OCI-M2 (cell line): ENCODE data around the gene DNAJC16.

Experiments used
- DNase-seq: peaks from one replicate; lab custom pipeline; 2025; ENCODE audit not compliant: unreplicated experiment; lab: John Stamatoyannopoulos, UW

Gene DNAJC16

DNA sequence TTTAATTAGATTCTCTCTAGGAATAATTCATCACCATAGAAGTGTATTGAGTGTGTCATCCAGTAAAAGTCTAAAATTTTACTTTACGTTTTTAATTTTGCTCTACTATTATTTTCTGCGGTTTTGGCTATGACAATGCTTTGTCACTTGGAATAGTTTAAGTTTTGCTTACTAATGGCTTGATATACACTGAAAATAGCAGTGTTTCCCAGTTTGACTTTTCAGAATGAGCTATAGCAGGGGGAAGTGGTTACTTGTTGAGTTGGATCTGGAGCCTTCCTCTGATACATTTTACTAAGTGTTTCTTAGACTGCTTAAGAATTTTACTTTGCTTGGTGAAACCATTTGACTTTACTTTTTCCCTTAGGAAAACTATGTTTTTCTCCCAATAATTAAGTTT is 5.0 kb downstream of the DNAJC16 start:
- DNase-seq, result no peak

DNA sequence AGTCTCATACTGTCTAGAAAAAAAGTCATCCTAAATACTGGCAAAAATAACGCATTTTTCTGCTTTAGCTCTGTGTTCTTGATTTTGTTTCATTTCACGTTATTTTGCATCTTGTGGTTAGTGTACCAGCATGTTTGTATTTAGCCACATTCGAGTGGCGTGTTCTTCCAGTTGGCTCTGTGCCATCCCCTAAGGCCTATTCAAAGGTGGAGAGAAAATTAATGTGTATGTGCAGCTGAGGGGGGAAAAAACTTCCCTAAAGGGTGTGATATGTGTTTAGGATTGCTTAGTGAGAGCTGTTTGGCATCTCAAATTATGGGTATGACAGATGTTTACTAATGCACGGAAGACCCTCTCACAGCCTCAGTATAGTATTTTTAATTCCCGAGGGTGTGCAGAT is 12.1 kb downstream of the DNAJC16 start:
- no peak for DNase-seq

DNA sequence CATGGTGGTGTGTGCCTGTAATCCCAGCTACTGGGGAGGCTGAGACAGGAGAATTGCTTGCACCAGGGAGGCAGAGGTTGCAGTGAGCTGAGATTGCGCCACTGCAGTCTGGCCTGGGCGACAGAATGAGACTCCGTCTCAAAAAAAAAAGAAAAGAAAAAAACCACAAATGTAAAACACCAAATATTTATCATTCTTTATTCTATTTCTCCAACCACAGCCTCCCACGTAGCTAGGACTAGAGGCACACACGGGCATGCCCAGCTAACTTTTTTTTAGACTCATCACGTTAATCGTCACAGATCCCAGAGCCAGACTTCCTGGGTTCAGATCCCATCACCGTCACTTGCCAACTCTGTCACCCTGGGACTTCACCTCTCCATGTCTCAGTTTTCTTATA is 13.5 kb downstream of the DNAJC16 start:
- DNase-seq, result no peak

DNA sequence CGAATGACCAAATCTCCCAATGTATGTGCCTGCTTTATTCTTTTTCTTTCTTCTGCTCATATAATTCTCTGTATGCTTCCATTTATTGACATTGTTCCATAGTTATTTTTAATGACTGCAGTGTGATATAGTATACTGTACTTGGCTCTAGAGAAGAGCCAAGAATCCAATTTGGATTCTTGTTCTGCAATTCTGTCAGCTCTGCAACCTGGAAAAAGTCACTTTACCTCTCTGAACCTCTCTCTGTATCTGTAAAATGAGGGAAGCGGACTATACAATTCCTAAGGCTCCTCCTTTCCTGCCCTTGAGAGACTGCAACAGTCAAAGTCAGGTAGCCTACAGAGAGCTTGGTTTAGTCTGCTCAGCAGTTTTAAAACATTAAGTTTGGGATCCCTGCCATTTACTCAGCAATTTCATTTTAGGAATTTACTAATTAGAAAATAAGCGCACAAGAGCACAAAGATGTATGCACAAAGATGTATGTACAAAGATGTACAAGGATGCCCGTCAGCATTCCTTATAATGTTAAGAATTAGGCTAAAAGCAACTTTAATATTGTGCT is 14.7 kb downstream of the DNAJC16 start:
- no peak for DNase-seq

DNA sequence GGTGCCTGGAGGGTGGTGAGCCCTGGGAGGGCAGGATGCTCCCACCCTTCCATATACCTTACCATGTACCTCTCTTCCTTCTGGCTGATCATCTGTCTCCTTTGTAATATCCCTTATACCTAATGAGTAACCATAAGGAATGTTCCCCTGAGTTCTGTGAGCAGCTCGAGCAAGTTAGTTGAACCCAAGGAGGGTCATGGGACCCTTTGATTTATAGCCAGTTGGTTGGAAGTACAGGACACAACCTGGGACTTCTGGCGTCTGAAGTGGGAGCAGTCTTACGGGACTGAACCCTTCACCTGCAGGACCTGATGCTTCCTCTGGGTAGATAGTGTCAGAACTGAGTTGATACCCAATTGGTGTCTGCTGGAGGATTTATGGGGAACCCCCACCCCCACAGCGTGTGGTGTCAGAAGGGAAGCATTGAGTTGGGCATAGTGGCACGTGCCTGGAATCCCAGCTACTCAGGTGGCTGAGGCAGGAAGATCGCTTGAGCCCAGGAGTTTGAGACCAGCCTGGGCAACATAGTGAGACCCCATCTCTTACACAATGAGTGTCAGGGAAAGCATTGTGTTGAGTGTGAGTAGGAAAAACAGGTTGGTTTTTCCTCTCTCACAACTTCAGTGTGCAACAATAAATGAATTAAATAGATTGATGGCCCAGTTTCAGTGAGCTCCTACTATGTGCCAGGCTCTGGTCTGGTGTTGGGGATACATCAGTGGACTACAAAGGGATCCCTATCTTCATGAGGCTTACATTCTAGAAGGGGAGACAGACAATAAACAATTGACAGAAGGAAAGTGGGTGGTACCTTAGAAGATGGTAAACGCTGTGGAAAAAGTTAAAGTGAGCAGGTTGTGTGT is 16.0 kb downstream of the DNAJC16 start:
- no peak for DNase-seq

DNA sequence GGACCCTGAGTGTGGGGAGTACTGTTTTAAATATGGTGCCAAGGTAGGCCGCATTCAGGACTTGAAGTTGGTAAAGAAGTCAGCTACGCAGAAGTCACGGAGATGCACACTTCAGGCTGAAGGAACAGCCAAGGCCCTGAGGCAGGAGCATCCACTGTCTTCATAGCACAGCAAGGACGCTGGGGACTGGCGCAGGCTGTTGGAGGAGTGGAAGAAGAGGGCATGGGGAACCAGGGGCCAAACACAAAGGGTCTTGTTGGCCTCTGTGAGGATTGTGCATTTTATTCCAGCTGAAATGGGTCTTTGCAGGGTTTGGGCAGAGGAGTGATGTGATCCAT is 16.6 kb downstream of the DNAJC16 start:
- DNase-seq, result no peak

DNA sequence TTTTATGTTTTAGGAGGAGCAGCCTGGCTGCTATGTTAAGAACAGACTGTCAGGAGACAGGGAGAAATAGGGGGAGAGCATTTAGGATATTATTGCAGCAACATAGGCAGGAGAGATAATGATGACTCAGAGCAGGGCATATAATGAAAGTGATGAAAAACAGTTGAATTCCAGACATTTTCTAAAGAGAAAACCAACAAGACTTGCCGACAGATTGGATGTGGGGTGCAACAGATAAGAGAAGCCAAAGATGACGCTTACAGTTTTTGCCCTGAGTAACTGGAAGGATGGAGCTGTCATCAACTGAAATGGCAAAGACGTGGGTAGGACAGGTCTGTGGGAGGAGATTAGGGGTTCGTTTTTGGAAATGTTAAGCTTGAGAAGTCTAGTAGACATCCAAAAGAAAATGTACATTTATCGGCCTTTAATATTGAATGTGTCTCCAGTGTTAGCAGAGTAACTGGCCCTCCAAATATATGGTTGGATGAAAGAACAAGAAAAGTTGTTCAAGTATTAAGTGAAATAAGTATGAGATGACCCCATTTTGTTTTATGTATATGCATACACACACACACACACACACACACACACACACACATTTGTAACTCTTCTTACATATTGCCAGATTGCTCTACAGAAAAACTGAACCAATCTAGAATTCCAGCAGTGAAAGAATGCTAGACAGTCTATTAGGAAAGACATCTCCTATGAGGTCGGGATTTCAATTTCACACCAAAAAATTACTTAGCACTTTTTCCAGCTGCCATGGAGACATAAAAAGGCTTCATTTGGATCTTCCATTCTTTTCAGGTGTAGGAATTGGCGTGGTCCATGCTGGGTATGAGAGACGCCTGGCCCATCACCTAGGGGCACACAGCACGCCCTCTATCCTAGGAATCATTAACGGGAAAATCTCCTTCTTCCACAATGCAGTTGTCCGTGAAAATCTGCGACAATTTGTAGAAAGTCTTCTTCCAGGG is 17.2 kb downstream of the DNAJC16 start:
- peak; percentile 49 for DNase-seq

DNA sequence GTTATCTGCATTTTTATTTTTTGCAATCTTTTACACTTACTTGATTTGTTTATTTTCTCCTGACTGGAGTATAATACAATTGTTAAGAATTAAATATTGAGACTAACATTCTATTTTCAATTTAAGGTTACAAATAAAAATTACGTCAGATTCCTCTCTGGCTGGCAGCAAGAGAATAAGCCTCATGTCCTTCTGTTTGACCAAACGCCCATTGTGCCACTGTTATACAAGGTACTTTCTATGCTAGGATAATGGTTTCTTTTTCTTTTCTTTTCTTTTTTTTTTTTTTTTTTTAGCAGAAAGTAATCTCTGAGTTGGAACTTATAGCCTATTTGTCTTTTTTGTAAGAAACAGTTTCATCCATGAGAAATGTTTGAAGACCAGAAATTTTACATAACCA is 20.0 kb downstream of the DNAJC16 start:
- no peak for DNase-seq

DNA sequence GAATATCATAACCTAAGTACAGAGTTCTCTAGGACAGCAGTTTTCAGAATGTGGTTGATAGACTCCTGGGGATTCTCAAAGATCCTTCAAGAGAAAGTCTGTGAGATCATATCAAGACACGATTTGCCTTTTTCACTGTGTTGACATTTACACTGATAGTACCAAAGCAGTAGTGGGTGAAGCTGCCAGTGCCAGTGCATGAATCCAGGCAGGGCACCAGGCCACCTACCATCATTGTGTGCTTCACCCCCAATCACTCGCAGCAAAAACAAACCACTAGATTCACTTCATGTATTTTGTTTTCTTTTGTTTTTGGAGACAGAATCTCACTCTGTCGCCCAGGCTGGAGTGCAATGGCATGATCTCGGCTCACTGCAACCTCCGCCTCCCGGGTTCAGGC is 23.9 kb downstream of the DNAJC16 start:
- DNase-seq, result no peak

DNA sequence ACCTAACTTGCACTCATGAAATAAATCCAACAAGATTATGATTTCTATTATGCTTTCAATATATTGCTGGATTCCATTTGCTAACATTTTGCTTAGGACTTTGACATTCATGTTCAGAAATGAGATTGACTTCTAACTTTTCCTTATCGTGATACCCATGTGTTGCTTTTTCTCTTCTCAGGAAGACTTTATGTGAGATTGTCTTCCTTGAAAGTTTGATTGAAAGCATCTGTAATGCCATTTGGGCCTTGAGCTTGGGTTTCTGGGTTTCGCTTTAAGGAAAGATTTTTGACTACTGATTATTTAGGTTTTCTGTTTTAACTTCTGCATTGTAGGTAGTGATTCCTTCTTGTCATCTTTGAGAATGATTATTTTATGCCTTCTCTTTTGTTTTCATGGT is 30.4 kb downstream of the DNAJC16 start:
- no peak for DNase-seq

DNA sequence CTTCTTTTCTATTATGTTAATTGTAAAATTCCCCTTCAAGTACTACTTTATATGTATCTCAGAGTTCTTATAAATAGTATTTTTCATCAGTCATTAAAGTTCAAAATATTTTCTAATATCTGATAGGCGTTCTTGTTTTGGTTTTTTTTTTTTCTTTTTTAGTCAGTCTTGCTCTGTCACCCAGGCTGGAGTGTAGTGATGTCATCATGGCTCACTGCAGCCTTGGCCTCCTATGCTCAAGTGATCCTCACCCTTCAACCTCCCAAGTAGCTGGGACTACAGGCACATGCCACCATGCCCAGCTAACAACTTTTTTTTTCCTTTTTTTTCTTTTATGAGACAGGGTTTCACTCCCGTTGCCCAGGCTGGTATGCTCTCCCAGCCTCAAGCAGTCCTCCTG is 30.9 kb downstream of the DNAJC16 start:
- DNase-seq, result no peak

DNA sequence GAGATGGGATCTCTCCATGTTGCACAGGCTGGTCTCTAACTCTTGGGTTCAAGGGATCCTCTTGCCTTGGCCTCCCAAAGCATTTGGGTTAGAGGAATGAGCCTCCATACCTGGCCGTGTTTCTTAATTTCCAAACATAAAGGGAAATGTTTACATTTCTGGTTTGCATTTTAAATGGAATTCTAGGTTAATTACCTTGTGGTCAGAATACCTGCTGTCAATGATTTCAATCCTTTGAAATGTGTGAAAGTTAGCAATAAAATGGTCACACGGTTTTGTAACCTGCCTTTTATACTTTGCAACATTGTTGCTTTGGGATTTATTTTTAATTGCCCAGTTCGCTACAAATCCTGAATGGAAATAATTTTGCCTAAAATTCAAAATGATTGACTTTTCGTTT is 31.9 kb downstream of the DNAJC16 start:
- DNase-seq, result no peak

DNA sequence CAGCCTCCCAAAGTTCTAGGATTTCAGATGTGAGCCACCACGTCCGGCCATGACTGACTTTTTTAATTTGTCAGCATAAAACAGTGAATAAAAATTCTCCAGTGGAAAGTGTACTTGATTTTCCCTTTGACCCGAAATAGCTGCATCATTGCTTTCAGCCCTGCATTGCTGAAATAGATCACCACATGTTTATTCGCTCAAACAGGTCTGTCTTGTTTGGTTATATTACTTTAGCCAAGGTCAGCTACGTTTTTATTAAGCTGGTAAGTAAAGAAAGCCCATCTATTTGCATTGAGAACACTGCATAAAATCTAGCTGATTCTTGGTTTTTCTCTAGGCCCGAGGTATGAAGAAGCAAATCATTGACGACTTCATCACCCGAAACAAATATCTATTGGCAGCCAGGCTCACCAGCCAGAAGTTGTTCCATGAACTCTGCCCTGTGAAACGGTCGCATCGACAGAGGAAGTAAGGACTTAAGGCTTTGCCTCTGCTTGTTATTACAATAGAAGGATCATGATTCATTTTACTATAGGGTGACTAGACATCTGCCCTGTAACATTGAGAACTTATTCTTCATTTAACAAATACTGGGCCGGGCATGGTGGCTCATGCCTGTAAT is 32.7 kb downstream of the DNAJC16 start:
- DNase-seq, result no peak

DNA sequence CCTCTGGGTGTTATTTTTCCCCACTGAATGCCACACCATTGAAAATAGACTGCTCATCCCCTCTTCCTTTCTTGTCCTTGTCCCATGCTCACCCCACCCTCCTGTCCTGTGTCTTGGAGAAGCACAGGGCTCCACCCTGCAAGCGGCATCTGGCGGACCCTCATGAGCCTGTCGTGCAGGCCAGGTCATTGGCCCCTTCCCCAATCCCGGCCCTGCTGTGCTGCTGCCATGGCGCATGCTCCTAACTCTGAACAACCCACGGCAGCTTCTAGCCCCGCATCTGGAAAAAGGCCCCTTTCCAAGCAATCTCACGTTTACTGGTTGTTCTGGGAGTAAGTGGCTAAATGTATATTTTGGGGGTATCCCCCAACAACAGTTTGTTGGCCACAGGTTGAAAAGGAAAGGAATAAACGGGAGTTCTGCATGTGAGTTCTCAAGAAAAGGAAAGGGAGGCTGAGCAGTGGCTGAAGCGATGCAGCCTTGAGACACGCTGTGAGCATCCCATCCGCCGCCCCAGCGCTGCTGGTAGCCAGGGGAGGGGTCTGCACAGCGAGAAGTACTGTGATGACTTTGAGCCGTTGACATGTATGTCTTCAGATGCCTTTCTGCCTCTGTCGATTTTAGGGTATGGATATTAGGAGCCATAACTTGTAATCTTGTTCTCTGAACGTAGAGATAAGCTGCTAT is 41.9 kb downstream of the DNAJC16 start:
- no peak for DNase-seq

DNA sequence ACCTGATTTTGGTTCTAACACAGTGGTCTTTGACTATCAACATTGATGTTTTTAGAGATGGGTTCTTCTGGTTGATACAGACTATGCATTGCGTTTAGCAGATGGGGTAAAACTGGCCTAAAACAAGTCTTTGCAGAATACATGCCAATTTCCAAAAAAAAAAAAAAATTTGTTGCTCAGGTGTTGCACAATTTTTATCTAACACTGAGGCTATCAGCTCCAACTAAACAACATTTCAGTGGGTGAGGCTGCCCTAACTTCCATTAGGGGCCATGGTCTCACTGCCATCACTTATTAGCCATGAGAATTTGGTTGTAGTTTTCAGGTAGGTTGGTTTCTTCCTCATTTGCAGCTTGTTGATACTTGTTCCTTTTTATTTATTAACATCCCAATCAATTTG is 44.2 kb downstream of the DNAJC16 start:
- DNase-seq, result no peak

DNA sequence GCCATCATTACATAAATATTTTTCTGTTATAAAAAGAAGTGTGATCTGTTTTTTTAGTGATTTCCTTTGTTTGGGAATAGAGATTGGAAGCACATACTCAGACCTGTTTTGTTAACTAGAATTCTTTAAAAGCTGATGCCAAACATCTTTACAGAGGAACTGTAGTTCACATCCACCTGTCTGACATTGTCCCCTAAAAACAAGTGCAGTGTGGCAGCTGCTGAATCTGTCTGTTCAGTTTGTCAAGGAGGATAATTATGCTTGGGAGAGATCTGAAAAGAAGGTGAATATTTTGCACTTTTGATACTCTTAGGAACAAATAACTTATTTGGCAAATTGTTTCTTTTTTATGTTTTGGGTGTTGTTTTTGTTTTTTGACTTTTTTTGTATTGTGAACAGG is 44.6 kb downstream of the DNAJC16 start:
- DNase-seq, result no peak

DNA sequence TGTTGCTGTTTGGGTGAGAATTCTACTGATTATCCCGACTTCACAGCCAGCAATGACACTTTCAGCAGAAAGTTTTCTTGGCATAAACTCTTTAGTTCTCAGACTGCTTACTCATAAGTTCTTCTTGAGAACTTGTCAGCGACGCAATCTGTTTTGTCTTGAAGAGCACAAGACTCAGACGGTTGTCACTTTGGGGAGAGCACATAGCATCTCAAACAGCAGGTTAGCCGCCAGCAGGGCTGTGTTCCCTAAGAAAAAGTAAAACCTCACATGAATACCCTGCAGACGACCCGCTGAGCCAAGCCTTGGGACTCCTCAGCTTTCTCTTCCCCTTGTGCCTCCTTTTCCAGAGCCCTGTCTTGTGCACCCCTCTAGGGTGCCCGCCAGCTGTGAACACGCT is 46.8 kb downstream of the DNAJC16 start:
- DNase-seq, result no peak

DNA sequence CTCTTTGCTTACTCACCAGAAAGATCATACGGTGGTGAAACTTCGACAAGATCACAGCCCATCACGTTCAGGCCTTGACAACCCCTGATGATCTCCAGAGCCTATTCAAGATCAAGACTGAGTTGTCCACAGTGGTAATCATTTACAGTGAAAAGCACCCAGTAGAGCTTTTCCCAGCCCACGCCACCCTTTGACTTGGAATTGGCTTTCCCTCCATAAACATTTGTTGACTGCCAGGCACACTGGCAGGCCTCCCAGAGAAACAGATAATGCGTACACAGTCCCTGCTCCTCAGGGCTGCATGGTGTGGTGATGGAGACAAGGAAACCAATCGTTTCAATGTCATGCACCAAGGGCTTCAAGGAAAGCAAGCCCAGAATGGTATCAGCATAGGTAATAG is 48.1 kb downstream of the DNAJC16 start:
- DNase-seq, result no peak

DNA sequence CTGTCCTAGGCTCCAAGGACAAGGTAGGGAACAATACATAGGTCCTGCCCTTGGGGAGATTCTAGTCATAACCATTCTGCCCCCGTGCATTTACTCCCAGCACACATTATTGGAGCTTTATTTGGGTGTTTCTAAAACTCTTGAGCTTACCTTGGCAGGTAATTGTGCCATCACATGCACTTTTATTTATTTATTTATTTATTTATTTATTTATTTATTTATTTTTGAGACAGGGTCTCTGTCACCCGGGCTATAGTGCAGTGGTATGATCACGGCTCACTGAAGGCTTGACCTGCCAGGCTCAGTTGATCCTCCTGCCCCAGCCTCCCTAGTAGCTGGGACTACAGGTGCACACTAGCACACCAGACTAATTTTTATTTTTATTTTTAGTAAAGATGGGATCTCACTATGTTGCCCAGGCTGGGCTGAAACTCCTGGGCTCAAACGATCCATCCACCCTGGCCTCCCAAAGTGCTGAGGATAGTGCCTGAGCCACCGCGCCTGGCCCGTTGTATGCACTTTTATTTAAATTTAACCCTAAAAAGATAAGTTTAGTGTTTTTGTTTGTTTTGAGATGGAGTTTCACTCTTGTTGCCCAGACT is 49.0 kb downstream of the DNAJC16 start:
- DNase-seq, result no peak

DNA sequence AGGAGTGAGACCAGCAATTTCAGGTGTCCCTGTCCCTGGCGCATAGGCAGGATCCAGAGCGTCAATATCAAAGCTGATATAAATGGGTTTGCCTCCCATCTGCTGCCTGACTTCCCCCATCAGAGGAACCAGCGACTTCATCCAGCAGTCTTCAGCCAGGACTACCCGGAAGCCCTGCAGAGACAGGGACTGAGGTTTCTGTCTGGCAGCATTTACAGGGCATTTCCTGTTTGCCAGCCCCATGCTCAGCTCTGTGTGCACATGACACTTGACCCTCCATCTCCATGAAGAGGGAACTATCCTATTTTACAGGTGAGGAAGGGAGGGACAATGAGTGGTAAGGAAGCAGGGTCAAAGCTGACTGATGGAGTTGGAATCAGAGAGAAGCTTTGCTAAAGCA is 51.0 kb downstream of the DNAJC16 start:
- DNase-seq, result no peak
